K562 treated with DMSO at 1 percent for 4 hours (cell line): ENCODE measurements around the gene CXorf49. TPM values are rescaled to one million over a fixed set of nuclear protein-coding genes. Genes with fewer than 3 reads are reported as not detected.

Experiments
- total RNA-seq: library from RNA; unstranded; fragments of 300-600 nt; gene quantifications from 2 replicates; pipeline ENCODE4 v1.2.3, GENCODE V29; 2022; ENCODE audit not compliant: insufficient read depth

CXorf49 gene
- not detected in 2 replicates for total RNA-seq

GRCh38 chrX:71718185-71718584, at the start of gene CXorf49:
Gene CXorf49 (minus strand): TSS chrX:71718285. CDS start chrX:71718151, 134 bp downstream.

GRCh38 chrX:71763049-71763448, 45.0 kb upstream of the CXorf49 start, which contains the start of gene CXorf49B:
Gene CXorf49B (plus strand): TSS chrX:71763349. CDS start chrX:71763424, 75 bp downstream.

GRCh38 chrX:71667328-71668247, 50.5 kb downstream of the CXorf49 start, which contains the start of gene LOC101059915:
Gene LOC101059915 (plus strand): TSS chrX:71667546.

Other genes with a start within 250 kb of the CXorf49 start
- 55.0 and 79.1 TPM in 2 replicates for gene OGT, start 185.2 kb downstream of the CXorf49 start, total RNA-seq
- 4.5 and 4.8 TPM in 2 replicates for gene GCNA, start 139.8 kb downstream of the CXorf49 start, total RNA-seq
- not detected in 2 replicates for gene CXCR3, start 99.8 kb downstream of the CXorf49 start, total RNA-seq
- gene CXorf49B, start 45.1 kb upstream of the CXorf49 start, total RNA-seq, result not detected in 2 replicates
- not detected in 2 replicates for gene NHSL2, start 192.6 kb upstream of the CXorf49 start, total RNA-seq